IMR-90 (cell line): ENCODE measurements around the gene DAAM1. TPM values are rescaled to one million over a fixed set of nuclear protein-coding genes. Genes with fewer than 3 reads are reported as not detected.

Experiments
- ATAC-seq: fragments of 200-7000 bp; cut with Tn5 transposase; 2 replicates; pipeline ENCODE4 v1.9.1; 2020; ENCODE audit warnings: low read depth, mild to moderate bottlenecking, moderate library complexity
- BruUV-seq: library from RNA; stranded (reverse); fragments of 400-500 nt; replicated peaks from 2 replicates; lab custom pipeline; 2021; lab: Mats Ljungman, UMichigan
- CTCF ChIA-PET: fragments of 300-600 bp; formaldehyde crosslinking; extraction: SDS; loops from one replicate; lab custom pipeline; 2021; ENCODE audit warnings: antibody characterized with exemption; lab: Yijun Ruan, JAX
- POLR2A ChIA-PET: fragments of 300-600 bp; sonication (Branson Sonifier 250); formaldehyde crosslinking; loops from one replicate; lab custom pipeline; 2022; ENCODE audit warnings: antibody characterized with exemption; ENCODE audit not compliant: unreplicated experiment; lab: Charles Lee
- DNase-seq: peaks from one replicate; pipeline ENCODE4 v3.0.0; 2013
- H2AFZ ChIP-seq: replicated peaks from 2 replicates; pipeline ENCODE3; 2013; ENCODE audit warnings: low read length, mild to moderate bottlenecking; ENCODE audit not compliant: poor library complexity
- H2AK5ac ChIP-seq: 2 replicates; pipeline ENCODE4 v1.6.1; 2013; ENCODE audit warnings: low read depth, low read length, inconsistent platforms
- H2AK9ac ChIP-seq: replicated peaks from 2 replicates; pipeline ENCODE3; 2013; ENCODE audit warnings: mild to moderate bottlenecking, low read depth, low read length, moderate library complexity; ENCODE audit not compliant: poor library complexity
- H2BK120ac ChIP-seq: 2 replicates; pipeline ENCODE4 v1.6.1; 2013; ENCODE audit warnings: low read depth, low read length, inconsistent platforms
- H2BK15ac ChIP-seq: 3 replicates; pipeline ENCODE4 v1.6.1; 2013; ENCODE audit warnings: low read depth, low read length, inconsistent platforms
- H2BK20ac ChIP-seq: 2 replicates; pipeline ENCODE4 v1.6.1; 2013; ENCODE audit warnings: low read depth, mild to moderate bottlenecking, inconsistent platforms, low read length, moderate library complexity
- H2BK5ac ChIP-seq: 2 replicates; pipeline ENCODE4 v1.6.1; 2013; ENCODE audit warnings: mild to moderate bottlenecking, low read depth, low read length, inconsistent platforms; ENCODE audit not compliant: poor library complexity, severe bottlenecking
- H3K14ac ChIP-seq: replicated peaks from 2 replicates; pipeline ENCODE4 v1.6.1; 2013; ENCODE audit warnings: low read depth, low read length, inconsistent platforms
- H3K18ac ChIP-seq: 2 replicates; pipeline ENCODE4 v1.6.1; 2013; ENCODE audit warnings: low read depth, low read length, control low read depth
- H3K23ac ChIP-seq: 2 replicates; pipeline ENCODE4 v1.6.1; 2013; ENCODE audit warnings: low read depth, low read length, inconsistent platforms
- H3K27ac ChIP-seq: 2 replicates; pipeline ENCODE4 v1.5.1; 2013; ENCODE audit warnings: mild to moderate bottlenecking, control low read depth, low read length; ENCODE audit not compliant: insufficient read depth
- H3K27me3 ChIP-seq: 2 replicates; pipeline ENCODE4 v1.6.1; 2013; ENCODE audit warnings: low read length; ENCODE audit not compliant: control insufficient read depth, insufficient read depth
- H3K36me3 ChIP-seq: 2 replicates; pipeline ENCODE4 v1.6.1; 2013; ENCODE audit warnings: low read length, mixed read lengths; ENCODE audit not compliant: control insufficient read depth, insufficient read depth
- H3K4ac ChIP-seq: 2 replicates; pipeline ENCODE4 v1.6.1; 2013; ENCODE audit warnings: low read depth, low read length, inconsistent platforms
- H3K4me1 ChIP-seq: 2 replicates; pipeline ENCODE4 v1.6.1; 2013; ENCODE audit warnings: low read length, mixed read lengths; ENCODE audit not compliant: control insufficient read depth, insufficient read depth
- H3K4me2 ChIP-seq: 2 replicates; pipeline ENCODE4 v1.6.1; 2013; ENCODE audit warnings: low read depth, mild to moderate bottlenecking, control low read depth, low read length, moderate library complexity
- H3K4me3 ChIP-seq: 2 replicates; pipeline ENCODE4 v1.5.1; 2013; ENCODE audit warnings: low read depth, mild to moderate bottlenecking, control low read depth, low read length, moderate library complexity; ENCODE audit not compliant: insufficient read depth
- H3K56ac ChIP-seq: 2 replicates; pipeline ENCODE4 v1.6.1; 2013; ENCODE audit warnings: low read length, inconsistent platforms; ENCODE audit not compliant: insufficient read depth; ENCODE audit errors: extremely low read depth
- H3K79me1 ChIP-seq, 2 experiments: 2 replicates each; pipeline ENCODE4 v1.6.1; 2013; ENCODE audit warnings: low read length in 2 of 2, inconsistent platforms in 1 of 2, low read depth in 1 of 2
- H3K9ac ChIP-seq: 2 replicates; pipeline ENCODE4 v1.6.1; 2013; ENCODE audit warnings: low read depth, low read length, control low read depth
- H3K9me1 ChIP-seq: 2 replicates; pipeline ENCODE4 v1.6.1; 2013; ENCODE audit warnings: low read length, inconsistent platforms; ENCODE audit not compliant: insufficient read depth
- H3K9me3 ChIP-seq: 2 replicates; pipeline ENCODE4 v1.6.1; 2013; ENCODE audit warnings: low read length; ENCODE audit not compliant: control insufficient read depth, insufficient read depth
- H4K20me1 ChIP-seq: 2 replicates; pipeline ENCODE4 v1.6.1; 2013; ENCODE audit warnings: low read length, inconsistent platforms; ENCODE audit not compliant: insufficient read depth
- H4K5ac ChIP-seq: 2 replicates; pipeline ENCODE4 v1.6.1; 2013; ENCODE audit warnings: mild to moderate bottlenecking, low read depth, low read length, control low read depth
- H4K8ac ChIP-seq, 2 experiments: 2 replicates each; pipeline ENCODE4 v1.6.1; 2013; ENCODE audit warnings: low read depth in 2 of 2, low read length in 2 of 2, control low read depth in 1 of 2, inconsistent platforms in 1 of 2
- H4K91ac ChIP-seq: 2 replicates; pipeline ENCODE4 v1.6.1; 2013; ENCODE audit warnings: low read depth, low read length, inconsistent platforms; ENCODE audit not compliant: insufficient read depth
- BHLHE40 ChIP-seq: fragments of 150-350 bp; IDR thresholded peaks from 2 replicates; pipeline ENCODE4 v1.6.1; 2016; ENCODE audit warnings: mild to moderate bottlenecking, low read depth, low read length
- CEBPB ChIP-seq: IDR thresholded peaks from 2 replicates; pipeline ENCODE4 v1.6.1; 2012; ENCODE audit warnings: low read depth, low read length, improper control_type of control experiment
- CHD1 ChIP-seq: IDR thresholded peaks from 2 replicates; pipeline ENCODE4 v1.6.1; 2012; ENCODE audit warnings: low read depth, low read length, improper control_type of control experiment
- FOS ChIP-seq: fragments of 150-350 bp; IDR thresholded peaks from 2 replicates; pipeline ENCODE4 v1.6.1; 2016; ENCODE audit warnings: low read depth, low read length
- MAFK ChIP-seq: IDR thresholded peaks from 2 replicates; pipeline ENCODE4 v1.6.1; 2012; ENCODE audit warnings: low read depth, low read length, improper control_type of control experiment
- MAZ ChIP-seq: IDR thresholded peaks from 2 replicates; pipeline ENCODE4 v1.6.1; 2012; ENCODE audit warnings: low read depth, mild to moderate bottlenecking, low read length, improper control_type of control experiment, moderate library complexity, borderline replicate concordance
- MXI1 ChIP-seq: IDR thresholded peaks from 2 replicates; pipeline ENCODE4 v1.6.1; 2012; ENCODE audit warnings: low read depth, mild to moderate bottlenecking, low read length, moderate library complexity, borderline replicate concordance
- NFE2L2 ChIP-seq: fragments of 150-350 bp; IDR thresholded peaks from 2 replicates; pipeline ENCODE4 v1.6.1; 2016; ENCODE audit warnings: low read depth, mild to moderate bottlenecking, low read length
- POLR2A ChIP-seq: IDR thresholded peaks from 2 replicates; pipeline ENCODE4 v1.6.1; 2012; ENCODE audit warnings: mild to moderate bottlenecking, low read depth, low read length
- RAD21 ChIP-seq: IDR thresholded peaks from 2 replicates; pipeline ENCODE4 v1.6.1; 2012; ENCODE audit warnings: low read length, improper control_type of control experiment
- RCOR1 ChIP-seq: IDR thresholded peaks from 2 replicates; pipeline ENCODE4 v1.6.1; 2012; ENCODE audit warnings: mild to moderate bottlenecking, low read length, improper control_type of control experiment; ENCODE audit not compliant: insufficient replicate concordance
- RFX5 ChIP-seq: IDR thresholded peaks from 2 replicates; pipeline ENCODE4 v1.8.0; 2012; ENCODE audit warnings: low read depth, mild to moderate bottlenecking, low read length, moderate library complexity
- SMC3 ChIP-seq: fragments of 150-350 bp; IDR thresholded peaks from 2 replicates; pipeline ENCODE4 v1.6.1; 2016; ENCODE audit warnings: low read depth, mild to moderate bottlenecking, antibody characterized with exemption, low read length, moderate library complexity
- dilution Hi-C: fragments of 300-500 bp; cut with HindIII; formaldehyde crosslinking; loops from one replicate; pipeline ENCODE4 v1.14.3; 2018; ENCODE audit warnings: low sequenced_read_pairs; ENCODE audit not compliant: unreplicated experiment
- in situ Hi-C: fragments of 300-500 bp; cut with MboI; formaldehyde crosslinking; loops from 3 replicates; pipeline ENCODE4 v1.14.3; 2019; ENCODE audit warnings: low sequenced_read_pairs, inconsistent platforms, mixed read lengths
- intact Hi-C: fragments of 100-400 bp; cut with micrococcal nuclease; formaldehyde crosslinking; loops from 2 replicates; pipeline ENCODE4 v1.10.0; 2022
- polyA plus RNA-seq, 3 experiments: library from polyadenylated mRNA; depleted of rRNA; stranded (reverse); fragments of >200 nt; gene quantifications; 2 replicates each; pipeline ENCODE4 v1.2.3, GENCODE V29; 2012; ENCODE audit warnings: low replicate concordance in 1 of 3
- total RNA-seq: library from RNA; depleted of rRNA; stranded (reverse); fragments of >200 nt; gene quantifications from 2 replicates; pipeline ENCODE4 v1.2.3, GENCODE V29; 2012
- TF ChIP-seq, protein P1 (sequence below): fragments of 150-350 bp; IDR thresholded peaks from 2 replicates; pipeline ENCODE4 v1.6.1; 2016; ENCODE audit warnings: low read depth, mild to moderate bottlenecking, low read length, moderate library complexity, borderline replicate concordance
- TF ChIP-seq, protein P2 (sequence below): fragments of 150-350 bp; IDR thresholded peaks from 2 replicates; pipeline ENCODE4 v1.6.1; 2017; ENCODE audit warnings: mild to moderate bottlenecking, antibody characterized with exemption, low read length, low read depth
- TF ChIP-seq, protein P3 (sequence below): conservative IDR thresholded peaks from 2 replicates; pipeline ENCODE4 v1.5.1; 2012; ENCODE audit warnings: mild to moderate bottlenecking, low read depth, low read length, improper control_type of control experiment

DAAM1 gene
- total and polyA plus RNA-seq, 2 of the 4 experiments (the other 2 are of a cell fraction): 4.8 to 5.4 TPM

DNA sequence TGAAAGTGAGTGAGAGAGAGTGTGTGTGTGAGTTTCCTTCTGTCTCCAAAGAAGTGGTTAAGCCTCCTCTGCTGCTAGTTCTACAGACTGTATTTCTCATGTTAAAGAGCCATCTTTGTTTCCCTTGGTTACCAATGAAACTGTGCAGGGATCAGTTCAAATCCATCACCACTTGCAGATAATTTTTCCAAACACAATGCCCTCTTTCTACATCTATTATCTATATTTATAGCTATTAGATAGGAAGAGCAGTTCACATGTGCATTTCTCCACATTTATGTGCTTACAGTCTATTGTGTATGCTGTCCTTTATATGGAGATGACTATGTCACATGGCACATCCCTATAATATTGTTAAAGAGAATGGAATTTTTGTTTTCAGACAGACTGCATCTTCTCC is 2.2 kb upstream of the DAAM1 start:
- peaks cover 12 to 19% of the 10 kb centered on the region in 2 experiments; a peak in 2 of 4 replicates for H3K79me1 ChIP-seq
- H2AK5ac ChIP-seq: no peak overlapping the region
- H3K23ac ChIP-seq: no peak overlapping the region
- no peak overlapping the region for H3K4ac ChIP-seq
- no peak overlapping the region for H4K91ac ChIP-seq
- intact Hi-C loops: no loop called here
- DNase-seq: no peak
- no TSS peak for BruUV-seq
- no peak overlapping the region for H3K18ac ChIP-seq
- no peak overlapping the region for H2BK15ac ChIP-seq
- no peak overlapping the region for H3K56ac ChIP-seq
- no peak for ATAC-seq
- no peak overlapping the region for H2BK20ac ChIP-seq
- no peak overlapping the region for H3K14ac ChIP-seq
- dilution Hi-C loops: no loop called here
- no peak overlapping the region for H2AK9ac ChIP-seq
- POLR2A ChIA-PET: no interaction called here
- no peak for TF ChIP-seq RFX5
- TF ChIP-seq MAZ: no peak
- no peak for TF ChIP-seq MAFK
- TF ChIP-seq POLR2A: no peak
- no peak for TF ChIP-seq FOS
- TF ChIP-seq MXI1: no peak
- TF ChIP-seq RAD21: no peak
- TF ChIP-seq CHD1: no peak
- no peak for TF ChIP-seq CEBPB
- TF ChIP-seq, protein P1, sequence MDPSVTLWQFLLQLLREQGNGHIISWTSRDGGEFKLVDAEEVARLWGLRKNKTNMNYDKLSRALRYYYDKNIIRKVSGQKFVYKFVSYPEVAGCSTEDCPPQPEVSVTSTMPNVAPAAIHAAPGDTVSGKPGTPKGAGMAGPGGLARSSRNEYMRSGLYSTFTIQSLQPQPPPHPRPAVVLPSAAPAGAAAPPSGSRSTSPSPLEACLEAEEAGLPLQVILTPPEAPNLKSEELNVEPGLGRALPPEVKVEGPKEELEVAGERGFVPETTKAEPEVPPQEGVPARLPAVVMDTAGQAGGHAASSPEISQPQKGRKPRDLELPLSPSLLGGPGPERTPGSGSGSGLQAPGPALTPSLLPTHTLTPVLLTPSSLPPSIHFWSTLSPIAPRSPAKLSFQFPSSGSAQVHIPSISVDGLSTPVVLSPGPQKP: no peak
- TF ChIP-seq, protein P2, sequence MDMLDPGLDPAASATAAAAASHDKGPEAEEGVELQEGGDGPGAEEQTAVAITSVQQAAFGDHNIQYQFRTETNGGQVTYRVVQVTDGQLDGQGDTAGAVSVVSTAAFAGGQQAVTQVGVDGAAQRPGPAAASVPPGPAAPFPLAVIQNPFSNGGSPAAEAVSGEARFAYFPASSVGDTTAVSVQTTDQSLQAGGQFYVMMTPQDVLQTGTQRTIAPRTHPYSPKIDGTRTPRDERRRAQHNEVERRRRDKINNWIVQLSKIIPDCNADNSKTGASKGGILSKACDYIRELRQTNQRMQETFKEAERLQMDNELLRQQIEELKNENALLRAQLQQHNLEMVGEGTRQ: no peak
- no peak for TF ChIP-seq SMC3
- TF ChIP-seq, protein P3, sequence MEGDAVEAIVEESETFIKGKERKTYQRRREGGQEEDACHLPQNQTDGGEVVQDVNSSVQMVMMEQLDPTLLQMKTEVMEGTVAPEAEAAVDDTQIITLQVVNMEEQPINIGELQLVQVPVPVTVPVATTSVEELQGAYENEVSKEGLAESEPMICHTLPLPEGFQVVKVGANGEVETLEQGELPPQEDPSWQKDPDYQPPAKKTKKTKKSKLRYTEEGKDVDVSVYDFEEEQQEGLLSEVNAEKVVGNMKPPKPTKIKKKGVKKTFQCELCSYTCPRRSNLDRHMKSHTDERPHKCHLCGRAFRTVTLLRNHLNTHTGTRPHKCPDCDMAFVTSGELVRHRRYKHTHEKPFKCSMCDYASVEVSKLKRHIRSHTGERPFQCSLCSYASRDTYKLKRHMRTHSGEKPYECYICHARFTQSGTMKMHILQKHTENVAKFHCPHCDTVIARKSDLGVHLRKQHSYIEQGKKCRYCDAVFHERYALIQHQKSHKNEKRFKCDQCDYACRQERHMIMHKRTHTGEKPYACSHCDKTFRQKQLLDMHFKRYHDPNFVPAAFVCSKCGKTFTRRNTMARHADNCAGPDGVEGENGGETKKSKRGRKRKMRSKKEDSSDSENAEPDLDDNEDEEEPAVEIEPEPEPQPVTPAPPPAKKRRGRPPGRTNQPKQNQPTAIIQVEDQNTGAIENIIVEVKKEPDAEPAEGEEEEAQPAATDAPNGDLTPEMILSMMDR: no peak
- TF ChIP-seq BHLHE40: no peak
- no peak for TF ChIP-seq NFE2L2
- no peak for TF ChIP-seq RCOR1
- H2BK120ac ChIP-seq: no peak overlapping the region
- peaks cover 3% of the 10 kb centered on the region; the same call in 1 of the 2 replicates for H3K9me1 ChIP-seq
- H3K36me3 ChIP-seq: no peaks in the 10 kb centered on the region
- no peaks in the 10 kb centered on the region for H4K20me1 ChIP-seq
- H2AFZ ChIP-seq: no peak overlapping the region
- no peak overlapping the region for H3K4me3 ChIP-seq
- H3K9ac ChIP-seq: no peak overlapping the region
- H3K4me1 ChIP-seq: peaks cover 4% of the 10 kb centered on the region
- in situ Hi-C loops: no loop called here
- no peak overlapping the region for H4K5ac ChIP-seq
- no peak overlapping the region for H3K4me2 ChIP-seq
- H3K27me3 ChIP-seq: peaks cover 20% of the 10 kb centered on the region
- no peak overlapping the region for H2BK5ac ChIP-seq
- CTCF ChIA-PET: no interaction called here
- H3K9me3 ChIP-seq: no peaks in the 10 kb centered on the region
- H4K8ac ChIP-seq: no peak overlapping the region
- no peak overlapping the region for H3K27ac ChIP-seq
